Esophagus muscularis mucosa (tissue), 4 donors: ENCODE results near the gene PHYHD1. TPM values are rescaled to one million over a fixed set of nuclear protein-coding genes. Genes with fewer than 3 reads are reported as not detected.
"Not testable (repeated sequence)": the region's sequence is repeated elsewhere in the genome, so short reads cannot be mapped to it uniquely, and the experiment has no call there.

ENCODE experiments used
- DNase-seq: peaks from one replicate; pipeline ENCODE4 v3.0.0-alpha.2; 2017; ENCODE audit errors: extremely low spot score
- H3K27ac ChIP-seq, 4 donors: fragments of 200-600 bp; sonication (generic); replicated peaks in 1 of 4; 1 replicate in 3 of 4; 2 replicates in 1 of 4; pipeline ENCODE4 v1.5.1; 2016 to 2019; ENCODE audit warnings: mild to moderate bottlenecking in 1 of 4
- H3K27me3 ChIP-seq, 4 donors: fragments of 200-600 bp; sonication (generic); one replicate each; pipeline versions ENCODE4 v1.5.1 to v1.6.0; 2016 to 2019
- H3K36me3 ChIP-seq, 4 donors: fragments of 200-600 bp; sonication (generic); one replicate each; pipeline ENCODE4 v1.5.1; 2016 to 2019
- H3K4me1 ChIP-seq, 4 donors: fragments of 200-600 bp; sonication (generic); one replicate each; pipeline ENCODE4 v1.5.1; 2016 to 2019
- H3K4me3 ChIP-seq, 4 donors: fragments of 200-600 bp; sonication (generic); 1 replicate in 2 of 4; 2 replicates in 2 of 4; pipeline ENCODE4 v1.5.1; 2016 to 2019; ENCODE audit warnings: mild to moderate bottlenecking in 4 of 4, moderate library complexity in 1 of 4
- H3K9me3 ChIP-seq, 4 donors: fragments of 200-600 bp; sonication (generic); 1 replicate in 3 of 4; 2 replicates in 1 of 4; pipeline ENCODE4 v1.5.1; 2016 to 2019
- CTCF ChIP-seq, 3 experiments: fragments of 200-600 bp in 2 of 3; fragments of 450-650 bp in 1 of 3; sonication (generic) in 2 of 3; IDR thresholded peaks; one replicate each; pipeline ENCODE4 v1.5.1; 2017 to 2019; ENCODE audit warnings: antibody characterized with exemption in 3 of 3, mild to moderate bottlenecking in 2 of 3, moderate library complexity in 1 of 3
- EP300 ChIP-seq: sonication (generic); formaldehyde crosslinking; IDR thresholded peaks from one replicate; pipeline ENCODE4 v1.6.1; 2017; ENCODE audit warnings: antibody characterized with exemption
- POLR2A ChIP-seq: fragments of 450-650 bp; IDR thresholded peaks from one replicate; pipeline ENCODE4 v1.6.1; 2017; ENCODE audit warnings: antibody characterized with exemption, moderate library complexity, mild to moderate bottlenecking, low read depth
- POLR2AphosphoS5 ChIP-seq, 2 donors: sonication (generic); formaldehyde crosslinking; IDR thresholded peaks; one replicate each; pipeline ENCODE4 v1.6.1; 2017; ENCODE audit warnings: antibody characterized with exemption in 2 of 2
- WGBS: methylation state at CpG from one replicate; pipeline ENCODE4 v1.1.5; 2018; 5-methylcytosine and 5-hydroxymethylcytosine counted together
- intact Hi-C: fragments of 100-400 bp; cut with DNase I; formaldehyde crosslinking; loops from one replicate; pipeline ENCODE4 v1.15.1; 2023
- total RNA-seq, 4 donors: library from RNA; depleted of rRNA; stranded (reverse); fragments of >200 nt; gene quantifications; one replicate each; pipeline versions ENCODE4 v1.1.0 to v1.2.1, GENCODE V29; 2016

PHYHD1 gene
- total RNA-seq, 4 donors from 2014 or later = 10.4 to 22.3 (median 12.0) TPM

GRCh38 chr9:128943832-128944620 is 23.2 kb downstream of the PHYHD1 start:
- Histone ChIP-seq H3K4me3 (no peak overlapping the region), H3K27ac (peak overlapping the region in 1 of 4 donors; percentile 16)
- intact Hi-C loops = no loop called here

GRCh38 chr9:128944966-128945365 is 24.2 kb downstream of the PHYHD1 start:
- H3K27me3 ChIP-seq, intact Hi-C loops, H3K27ac ChIP-seq, DNase-seq, H3K4me3 ChIP-seq, H3K9me3 ChIP-seq: not testable (repeated sequence)
- 90% methylated on average over 7 of the region's 7 CpGs for WGBS
- H3K36me3 ChIP-seq = peaks cover 0 to 41% (median 29%) of the 10 kb centered on the region in 4 donors
- peaks cover 44 to 55% (median 52%) of the 10 kb centered on the region in 4 donors for H3K4me1 ChIP-seq

More at GRCh38 chr9:128943832-128944620, 23.2 kb downstream of the PHYHD1 start:
- whole genome bisulfite sequencing = 100% methylated on average over 5 of the region's 7 CpGs
- Histone ChIP-seq H3K27me3 (no peaks in the 10 kb centered on the region), H3K4me1 (peaks cover 43 to 55% (median 49%) of the 10 kb centered on the region in 4 donors), H3K36me3 (peaks cover 0 to 40% (median 23%) of the 10 kb centered on the region in 4 donors), H3K9me3 (no peaks in the 10 kb centered on the region)
- DNase-seq = no peak
- TF ChIP-seq CTCF (IDR thresholded peaks at IDR 0.05) (no peak), POLR2A (no peak), EP300 (no peak), POLR2AphosphoS5 (IDR thresholded peaks at IDR 0.05) (no peak)

GRCh38 chr9:128945798-128946501 is 25.2 kb downstream of the PHYHD1 start:
- peak overlapping the region in 2 of 4 donors; percentile 90 to 93 for H3K4me3 ChIP-seq

GRCh38 chr9:128946571-128947276 is 25.9 kb downstream of the PHYHD1 start:
- Histone ChIP-seq H3K4me3 (peak overlapping the region; percentile 86 to 98 (median 92)), H3K4me1 (peaks cover 28 to 40% (median 36%) of the 10 kb centered on the region in 4 donors), H3K9me3 (no peaks in the 10 kb centered on the region), H3K36me3 (peaks cover 0 to 49% (median 32%) of the 10 kb centered on the region in 4 donors), H3K27me3 (no peaks in the 10 kb centered on the region), H3K27ac (peak overlapping the region; percentile 92 to 99 (median 97))
- intact Hi-C loops = no loop called here
- DNase-seq = no peak
- TF ChIP-seq EP300 (no peak), POLR2A (no peak), POLR2AphosphoS5 (IDR thresholded peaks at IDR 0.05) (no peak), CTCF (IDR thresholded peaks at IDR 0.05) (no peak)
- WGBS = 54% methylated on average over 13 of the region's 30 CpGs

More at GRCh38 chr9:128945798-128946501, 25.2 kb downstream of the PHYHD1 start:
- Histone ChIP-seq H3K36me3 (peaks cover 0 to 49% (median 37%) of the 10 kb centered on the region in 4 donors), H3K27me3 (no peaks in the 10 kb centered on the region), H3K4me1 (peaks cover 36 to 46% (median 44%) of the 10 kb centered on the region in 4 donors), H3K9me3 (no peaks in the 10 kb centered on the region), H3K27ac (no peak overlapping the region)
- TF ChIP-seq EP300 (no peak), POLR2A (no peak), POLR2AphosphoS5 (IDR thresholded peaks at IDR 0.05) (no peak), CTCF (IDR thresholded peaks at IDR 0.05) (no peak)
- no peak for DNase-seq
- intact Hi-C loops = no loop called here
- 97% methylated on average over 17 of the region's 19 CpGs for WGBS

- H3K9me3 ChIP-seq = no peaks in the 10 kb centered on the region
- peak overlapping the region; percentile 92 to 99 (median 97) for H3K27ac ChIP-seq
- peaks cover 0 to 50% (median 32%) of the 10 kb centered on the region in 4 donors for H3K36me3 ChIP-seq
- H3K4me1 ChIP-seq = peaks cover 28 to 37% (median 33%) of the 10 kb centered on the region in 4 donors
- no peaks in the 10 kb centered on the region for H3K27me3 ChIP-seq
- no peak for DNase-seq
- peak overlapping the region; percentile 86 to 98 (median 92) for H3K4me3 ChIP-seq
- WGBS = no CpG with 5 or more reads among the region's 20 CpGs
- intact Hi-C loops = no loop called here
- TF ChIP-seq POLR2AphosphoS5 (IDR thresholded peaks at IDR 0.05) (no peak), CTCF (IDR thresholded peaks at IDR 0.05) (no peak), EP300 (no peak), POLR2A (no peak)
Observed at GRCh38 chr9:128947277-128947526, 26.4 kb downstream of the PHYHD1 start.
